Body of pancreas (tissue), 4 donors: Measurements from ENCODE around the gene CROCC2. TPM values are rescaled to one million over a fixed set of nuclear protein-coding genes. Genes with fewer than 3 reads are reported as not detected.

Experiments used
- ATAC-seq: fragments of 150-250 bp; one replicate; pipeline ENCODE4 v1.9.1; 2016
- DNase-seq, 4 donors: peaks; one replicate each; pipeline ENCODE4 v3.0.0-alpha.2; 2019
- H3K27ac ChIP-seq, 4 donors: fragments of 200-600 bp; sonication (generic); 1 replicate in 3 of 4; 2 replicates in 1 of 4; pipeline versions ENCODE4 v1.5.1 to v1.6.1; 2016 to 2019; ENCODE audit warnings: mild to moderate bottlenecking in 1 of 4, mixed read lengths in 1 of 4, moderate library complexity in 1 of 4
- H3K27me3 ChIP-seq, 2 donors: fragments of 200-600 bp; sonication (generic); one replicate each; pipeline ENCODE4 v1.6.0; 2016; ENCODE audit warnings: mild to moderate bottlenecking in 1 of 2
- H3K36me3 ChIP-seq, 2 donors: fragments of 200-600 bp; sonication (generic); replicated peaks in 1 of 2; 2 replicates each; pipeline ENCODE4 v1.5.1; 2016; ENCODE audit warnings: low read depth in 2 of 2; ENCODE audit not compliant: insufficient read depth in 1 of 2
- H3K4me1 ChIP-seq: fragments of 200-600 bp; sonication (generic); one replicate; pipeline ENCODE4 v1.6.0; 2016
- H3K4me3 ChIP-seq, 2 donors: fragments of 200-600 bp; sonication (generic); 1 replicate in 1 of 2; 2 replicates in 1 of 2; pipeline ENCODE4 v1.5.1; 2016 to 2019
- H3K9me3 ChIP-seq, 3 donors: fragments of 200-600 bp; sonication (generic); 1 replicate in 2 of 3; 2 replicates in 1 of 3; pipeline ENCODE4 v1.5.1; 2016
- POLR2A ChIP-seq, 3 donors: fragments of 450-650 bp; IDR thresholded peaks; one replicate each; pipeline ENCODE4 v1.6.1; 2016; ENCODE audit warnings: antibody characterized with exemption in 3 of 3, mild to moderate bottlenecking in 2 of 3
- WGBS, 2 donors: methylation state at CpG; one replicate each; pipeline ENCODE4 v1.1.5; 2017; 5-methylcytosine and 5-hydroxymethylcytosine counted together
- intact Hi-C: fragments of 100-400 bp; cut with DNase I; formaldehyde crosslinking; loops from one replicate; pipeline ENCODE4 v1.15.1; 2023
- total RNA-seq, 2 donors: library from RNA; depleted of rRNA; stranded (reverse); fragments of >200 nt; gene quantifications; one replicate each; pipeline ENCODE4 v1.1.0, GENCODE V29; 2016
- TF ChIP-seq, protein P1 (sequence below), 7 experiments: fragments of 450-650 bp in 4 of 7; fragments of 200-600 bp in 3 of 7; sonication (generic) in 3 of 7; IDR thresholded peaks; one replicate each; pipeline ENCODE4 v1.5.1; 2016 to 2019; ENCODE audit warnings: antibody characterized with exemption in 7 of 7

The CROCC2 gene
- total RNA-seq, 2 donors from 2014 or later: under 0.01 TPM; not detected in 1

DNA sequence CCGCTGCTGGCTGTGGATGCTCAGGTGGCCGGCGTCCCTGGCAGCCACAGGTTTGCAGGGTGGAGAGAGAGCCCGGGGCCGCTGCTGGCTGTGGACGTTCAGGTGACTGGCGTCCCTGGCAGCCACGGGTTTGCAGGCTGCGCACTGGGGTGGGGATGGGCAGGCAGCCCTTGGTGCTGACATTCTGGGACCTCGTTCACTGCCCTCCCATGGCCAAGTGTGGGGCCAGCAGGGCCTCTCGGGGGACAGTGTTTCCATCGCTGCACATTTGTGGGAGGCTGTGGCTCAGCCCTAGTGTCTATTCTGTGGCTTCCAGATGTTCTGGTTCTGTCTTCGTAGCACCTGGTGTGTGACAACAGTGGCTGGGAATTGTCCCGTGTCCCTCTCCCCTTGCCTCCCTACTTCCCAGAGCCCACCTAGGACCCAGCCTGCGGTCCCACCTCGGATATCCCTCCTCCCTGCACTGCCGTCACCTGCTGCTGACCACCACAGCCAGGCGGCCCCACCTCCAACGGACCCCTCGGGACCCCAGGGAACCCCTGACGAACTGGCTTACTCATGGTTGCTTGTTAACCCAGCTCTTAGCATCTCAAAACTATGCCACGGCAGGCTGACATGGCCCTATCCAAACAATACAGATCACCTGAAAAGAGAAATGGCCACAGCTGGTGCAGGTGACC, 915 bp downstream of the CROCC2 start:
- ATAC-seq: no peak
- DNase-seq: no peak
- no peaks in the 10 kb centered on the region for H3K36me3 ChIP-seq
- no peak overlapping the region for H3K27ac ChIP-seq
- H3K4me1 ChIP-seq: peaks cover 9% of the 10 kb centered on the region
- no peaks in the 10 kb centered on the region for H3K9me3 ChIP-seq
- H3K4me3 ChIP-seq: no peak overlapping the region
- intact Hi-C loops: no loop called here
- H3K27me3 ChIP-seq: no peaks in the 10 kb centered on the region
- TF ChIP-seq, protein P1, sequence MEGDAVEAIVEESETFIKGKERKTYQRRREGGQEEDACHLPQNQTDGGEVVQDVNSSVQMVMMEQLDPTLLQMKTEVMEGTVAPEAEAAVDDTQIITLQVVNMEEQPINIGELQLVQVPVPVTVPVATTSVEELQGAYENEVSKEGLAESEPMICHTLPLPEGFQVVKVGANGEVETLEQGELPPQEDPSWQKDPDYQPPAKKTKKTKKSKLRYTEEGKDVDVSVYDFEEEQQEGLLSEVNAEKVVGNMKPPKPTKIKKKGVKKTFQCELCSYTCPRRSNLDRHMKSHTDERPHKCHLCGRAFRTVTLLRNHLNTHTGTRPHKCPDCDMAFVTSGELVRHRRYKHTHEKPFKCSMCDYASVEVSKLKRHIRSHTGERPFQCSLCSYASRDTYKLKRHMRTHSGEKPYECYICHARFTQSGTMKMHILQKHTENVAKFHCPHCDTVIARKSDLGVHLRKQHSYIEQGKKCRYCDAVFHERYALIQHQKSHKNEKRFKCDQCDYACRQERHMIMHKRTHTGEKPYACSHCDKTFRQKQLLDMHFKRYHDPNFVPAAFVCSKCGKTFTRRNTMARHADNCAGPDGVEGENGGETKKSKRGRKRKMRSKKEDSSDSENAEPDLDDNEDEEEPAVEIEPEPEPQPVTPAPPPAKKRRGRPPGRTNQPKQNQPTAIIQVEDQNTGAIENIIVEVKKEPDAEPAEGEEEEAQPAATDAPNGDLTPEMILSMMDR (IDR thresholded peaks at IDR 0.05): no peak
- TF ChIP-seq POLR2A (IDR thresholded peaks at IDR 0.05): no peak
- WGBS, 2 donors: 73 to 83% methylated on average over 8 to 16 of the region's 22 CpGs

- no peak for DNase-seq
- 64 to 86% methylated on average over 10 to 13 of the region's 17 CpGs for WGBS, 2 donors
- TF ChIP-seq, protein P1 (IDR thresholded peaks at IDR 0.05): no peak
- TF ChIP-seq POLR2A (IDR thresholded peaks at IDR 0.05): no peak
- no peak for ATAC-seq
- H3K27ac ChIP-seq: no peak overlapping the region
- H3K36me3 ChIP-seq: no peaks in the 10 kb centered on the region
- no peak overlapping the region for H3K4me3 ChIP-seq
- intact Hi-C loops: no loop called here
- no peaks in the 10 kb centered on the region for H3K27me3 ChIP-seq
- H3K4me1 ChIP-seq: peaks cover 18% of the 10 kb centered on the region
- no peaks in the 10 kb centered on the region for H3K9me3 ChIP-seq
Measured at GRCh38 chr2:240909216-240909974, 3.3 kb downstream of the CROCC2 start.

GRCh38 chr2:240911641-240912265, 5.6 kb downstream of the CROCC2 start:
- no peak overlapping the region for H3K27ac ChIP-seq
- no peaks in the 10 kb centered on the region for H3K36me3 ChIP-seq
- H3K27me3 ChIP-seq: no peaks in the 10 kb centered on the region
- ATAC-seq: no peak
- WGBS, 2 donors: 81 to 84% methylated on average over 20 of the region's 20 CpGs
- no peak for DNase-seq
- no peaks in the 10 kb centered on the region for H3K9me3 ChIP-seq
- peaks cover 12% of the 10 kb centered on the region for H3K4me1 ChIP-seq
- intact Hi-C loops: no loop called here
- TF ChIP-seq, protein P1 (IDR thresholded peaks at IDR 0.05): no peak
- no peak for TF ChIP-seq POLR2A (IDR thresholded peaks at IDR 0.05)
- no peak overlapping the region for H3K4me3 ChIP-seq

DNA sequence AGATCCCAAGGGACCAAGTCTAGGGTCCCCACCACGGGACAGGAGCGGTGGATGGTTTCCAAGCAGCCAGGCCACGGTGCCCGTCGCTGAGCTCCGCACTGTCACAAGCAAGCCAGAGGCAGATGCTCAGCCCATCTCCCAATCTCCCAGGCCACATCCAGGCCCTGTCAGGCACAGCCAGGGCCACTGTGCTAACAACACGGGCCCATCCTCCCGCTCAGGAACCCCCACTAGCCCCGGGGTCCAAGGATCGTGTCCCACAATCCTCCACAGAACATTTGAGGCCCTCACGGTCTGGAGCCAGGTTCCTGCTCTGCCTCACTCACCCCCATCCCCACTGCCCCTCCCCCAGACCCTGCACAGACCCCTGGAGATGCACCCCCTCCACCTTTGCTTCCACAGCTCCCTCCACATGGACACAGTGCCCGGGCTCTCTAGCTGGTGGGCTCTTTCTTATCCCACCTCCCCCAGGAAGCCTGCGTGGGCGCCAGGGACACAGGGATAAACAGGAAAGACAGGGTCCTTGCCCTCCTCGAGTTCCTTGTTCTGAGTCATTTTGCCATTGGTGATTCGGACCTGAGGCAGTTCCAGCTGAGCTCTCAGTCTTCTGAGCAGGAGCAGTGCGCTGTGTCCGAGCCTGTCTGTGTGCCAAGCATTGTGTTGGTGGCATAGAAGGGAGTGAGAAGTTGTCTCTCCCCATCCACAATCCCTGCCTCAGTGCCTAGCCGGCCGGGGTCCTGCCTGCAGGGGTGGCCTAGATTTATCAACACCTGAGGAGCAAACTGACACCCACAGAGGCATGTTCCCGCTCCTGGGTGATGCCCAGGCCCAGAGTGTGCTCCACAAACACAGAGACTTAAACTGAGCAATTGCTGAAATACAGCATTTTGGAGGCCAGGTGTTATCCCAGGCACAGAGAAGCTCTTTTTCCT, 7.0 kb downstream of the CROCC2 start:
- Histone ChIP-seq H3K4me1 (peaks cover 12% of the 10 kb centered on the region), H3K9me3 (no peaks in the 10 kb centered on the region), H3K36me3 (no peaks in the 10 kb centered on the region), H3K27me3 (no peaks in the 10 kb centered on the region), H3K4me3 (no peak overlapping the region), H3K27ac (peak overlapping the region in 1 of 4 donors; percentile 4)
- ATAC-seq: no peak
- no peak for DNase-seq
- intact Hi-C loops: no loop called here
- TF ChIP-seq POLR2A (IDR thresholded peaks at IDR 0.05): no peak
- TF ChIP-seq, protein P1 (IDR thresholded peaks at IDR 0.05): no peak
- WGBS, 2 donors: 72 to 83% methylated on average over 13 to 21 of the region's 21 CpGs
